ENCODE data around the gene TMEM161B. TPM values are rescaled to one million over a fixed set of nuclear protein-coding genes. Genes with fewer than 3 reads are reported as not detected.

The TMEM161B gene
- total and polyA plus RNA-seq, 2 donors (not counting 3 experiments of a cell fraction or from before 2014, with no cell fraction given), result 5.3 to 11.6 TPM

DNA sequence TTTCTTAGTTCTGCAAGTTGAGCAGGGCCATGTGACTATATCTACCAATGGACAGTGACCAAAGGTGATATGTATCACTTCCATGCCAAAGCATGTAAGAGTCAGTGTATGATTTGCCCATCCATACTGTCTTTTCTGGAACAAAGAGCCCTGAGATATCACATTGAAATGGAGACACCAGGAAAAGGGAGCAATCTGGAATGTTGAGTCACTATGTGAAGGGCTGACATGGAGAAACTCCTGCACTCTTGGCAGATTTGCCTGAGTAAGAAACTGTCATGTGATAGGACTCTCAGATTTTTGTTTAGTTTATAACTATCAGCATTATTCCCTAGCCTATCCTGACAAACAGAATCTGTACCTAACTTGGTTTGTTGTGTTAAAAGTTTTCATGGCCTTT, 29.8 kb upstream of the TMEM161B start:
- TF ChIP-seq GATA2 (IDR thresholded peaks at IDR 0.05; ENCODE audit: insufficient read depth, insufficient read length, low read depth, low read length) (no peak), FOS (IDR thresholded peaks at IDR 0.05; ENCODE audit: borderline replicate concordance, insufficient read depth, low read length) (no peak)
- Histone ChIP-seq H3K9me3 (replicated peaks; ENCODE audit: control insufficient read depth, insufficient read depth, low read length) (no peaks in the 10 kb centered on the region), H4K20me1 (replicated peaks; ENCODE audit: control insufficient read depth, extremely low read depth, insufficient read depth, low read length) (no peaks in the 10 kb centered on the region), H3K27ac (ENCODE audit: insufficient read depth, low read depth, low read length) (no peak overlapping the region), H3K79me2 (ENCODE audit: control insufficient read depth, insufficient read depth, low read length) (no peaks in the 10 kb centered on the region), H3K27me3 (ENCODE audit: control insufficient read depth in 2 of 2, insufficient read depth in 2 of 2, low read length in 2 of 2) (no peaks in the 10 kb centered on the region), H3K36me3 (ENCODE audit: control insufficient read depth in 2 of 2, extremely low read depth in 1 of 2, insufficient read depth in 2 of 2, low read length in 2 of 2) (no peaks in the 10 kb centered on the region), H3K9ac (replicated peaks; ENCODE audit: extremely low read depth, insufficient read depth, low read length) (no peak overlapping the region), H3K4me1 (ENCODE audit: control insufficient read depth, extremely low read depth, insufficient read depth, low read length) (no peaks in the 10 kb centered on the region), H3K4me2 (ENCODE audit: insufficient read depth, low read length) (no peak overlapping the region), H3K4me3 (replicated peaks in 1 of 3; ENCODE audit: insufficient read depth in 1 of 3, low read depth in 1 of 3, low read length in 3 of 3) (no peak overlapping the region), H2AFZ (ENCODE audit: low read depth, low read length) (no peak overlapping the region), H3K9me1 (replicated peaks; ENCODE audit: control insufficient read depth, extremely low read depth, insufficient read depth, low read length) (no peaks in the 10 kb centered on the region)
- intact Hi-C loops (cut with micrococcal nuclease) (no loop called here), dilution Hi-C loops (cut with MboI; ENCODE audit: extremely low pct_ligation_motif_present, low sequenced_read_pairs) (no loop called here)
- no peak for FAIRE-seq
- CTCF ChIA-PET, result no interaction called here
- DNase-seq (ENCODE audit: low read depth, low spot score), result no peak
- no TSS peak for BruUV-seq (replicated peaks)
- POLR2A ChIA-PET, result no interaction called here

DNA sequence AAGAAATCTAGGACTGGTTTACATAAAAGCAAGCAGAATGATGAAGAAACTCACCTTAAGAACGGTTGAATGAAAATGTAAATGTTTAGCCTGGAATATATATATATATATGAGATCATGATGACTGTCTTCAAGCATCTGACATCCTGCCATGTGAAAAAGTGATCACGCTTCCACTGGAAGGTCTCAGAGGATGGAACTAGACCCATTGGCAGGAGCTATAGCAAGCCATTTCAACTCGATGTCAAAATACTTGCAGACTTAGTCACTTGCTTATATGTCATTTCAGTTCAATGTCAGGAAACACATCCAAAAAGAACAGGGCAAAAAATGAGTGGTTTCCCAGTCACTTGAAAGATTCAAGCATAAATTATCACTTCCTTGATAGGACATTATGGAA, 22.2 kb upstream of the TMEM161B start:
- intact Hi-C loops (cut with micrococcal nuclease) (no loop called here), dilution Hi-C loops (cut with MboI; ENCODE audit: extremely low pct_ligation_motif_present, low sequenced_read_pairs) (no loop called here)
- FAIRE-seq (no peak), DNase-seq (ENCODE audit: low read depth, low spot score) (no peak)
- Histone ChIP-seq H4K20me1 (replicated peaks; ENCODE audit: control insufficient read depth, extremely low read depth, insufficient read depth, low read length) (no peaks in the 10 kb centered on the region), H3K79me2 (ENCODE audit: control insufficient read depth, insufficient read depth, low read length) (no peaks in the 10 kb centered on the region), H3K9ac (replicated peaks; ENCODE audit: extremely low read depth, insufficient read depth, low read length) (no peak overlapping the region), H2AFZ (ENCODE audit: low read depth, low read length) (no peak overlapping the region), H3K9me3 (replicated peaks; ENCODE audit: control insufficient read depth, insufficient read depth, low read length) (no peaks in the 10 kb centered on the region), H3K4me2 (ENCODE audit: insufficient read depth, low read length) (no peak overlapping the region), H3K4me1 (ENCODE audit: control insufficient read depth, extremely low read depth, insufficient read depth, low read length) (no peaks in the 10 kb centered on the region), H3K9me1 (replicated peaks; ENCODE audit: control insufficient read depth, extremely low read depth, insufficient read depth, low read length) (no peaks in the 10 kb centered on the region), H3K27me3 (ENCODE audit: control insufficient read depth in 2 of 2, insufficient read depth in 2 of 2, low read length in 2 of 2) (no peaks in the 10 kb centered on the region), H3K4me3 (replicated peaks in 1 of 3; ENCODE audit: insufficient read depth in 1 of 3, low read depth in 1 of 3, low read length in 3 of 3) (no peak overlapping the region), H3K36me3 (ENCODE audit: control insufficient read depth in 2 of 2, extremely low read depth in 1 of 2, insufficient read depth in 2 of 2, low read length in 2 of 2) (no peaks in the 10 kb centered on the region), H3K27ac (ENCODE audit: insufficient read depth, low read depth, low read length) (no peak overlapping the region)
- no TSS peak for BruUV-seq (replicated peaks)
- TF ChIP-seq EZH2 (IDR thresholded peaks at IDR 0.05; ENCODE audit: borderline replicate concordance, low read depth, low read length, severe bottlenecking) (no peak), CTCF (IDR thresholded peaks at IDR 0.05; ENCODE audit: extremely low read depth in 1 of 2, insufficient read depth in 1 of 2, low read depth in 1 of 2, low read length in 2 of 2) (no peak), GATA2 (IDR thresholded peaks at IDR 0.05; ENCODE audit: insufficient read depth, insufficient read length, low read depth, low read length) (no peak), POLR2AphosphoS5 (IDR thresholded peaks at IDR 0.05; ENCODE audit: insufficient read depth, low read depth, low read length) (no peak), MAX (IDR thresholded peaks at IDR 0.05; ENCODE audit: insufficient read depth, insufficient read length) (no peak), JUN (IDR thresholded peaks at IDR 0.05; ENCODE audit: borderline replicate concordance, insufficient read depth, insufficient read length, low read depth) (no peak), FOS (IDR thresholded peaks at IDR 0.05; ENCODE audit: borderline replicate concordance, insufficient read depth, low read length) (no peak), MYC (IDR thresholded peaks at IDR 0.05; ENCODE audit: low read depth, low read length) (no peak), POLR2A (IDR thresholded peaks at IDR 0.05; ENCODE audit: low read depth, low read length) (no peak)
- POLR2A ChIA-PET, result no interaction called here
- CTCF ChIA-PET, result no interaction called here

Measured in endothelial cell of umbilical vein (primary cell).